HuH-7.5 (cell line): ENCODE measurements around the gene PRRG1.
"Not testable (repeated sequence)": the region's sequence is repeated elsewhere in the genome, so short reads cannot be mapped to it uniquely, and the experiment has no call there.

ENCODE experiments used
- DNase-seq: peaks from one replicate; pipeline ENCODE4 v3.0.0; 2011; ENCODE audit warnings: low spot score

Gene PRRG1

DNA sequence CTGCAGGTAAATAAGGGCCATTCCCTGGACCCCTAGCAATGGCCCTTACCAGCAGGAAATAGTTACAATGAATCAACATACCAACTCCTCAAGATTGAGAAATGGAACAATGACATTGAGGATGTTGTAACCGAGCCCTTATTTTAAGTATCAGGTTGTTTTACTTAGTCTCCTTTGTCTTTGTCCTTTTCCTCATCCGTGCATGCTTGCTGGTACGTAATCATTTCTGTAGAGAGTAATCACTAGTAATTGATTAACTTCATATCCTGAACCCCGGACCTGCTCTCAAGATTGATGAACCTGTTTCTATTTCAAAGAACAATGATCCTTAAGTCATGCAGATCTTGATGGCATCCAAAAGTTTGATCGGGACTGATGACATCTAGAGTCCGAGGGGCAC is 123.7 kb downstream of the PRRG1 start:
- no peak for DNase-seq

DNA sequence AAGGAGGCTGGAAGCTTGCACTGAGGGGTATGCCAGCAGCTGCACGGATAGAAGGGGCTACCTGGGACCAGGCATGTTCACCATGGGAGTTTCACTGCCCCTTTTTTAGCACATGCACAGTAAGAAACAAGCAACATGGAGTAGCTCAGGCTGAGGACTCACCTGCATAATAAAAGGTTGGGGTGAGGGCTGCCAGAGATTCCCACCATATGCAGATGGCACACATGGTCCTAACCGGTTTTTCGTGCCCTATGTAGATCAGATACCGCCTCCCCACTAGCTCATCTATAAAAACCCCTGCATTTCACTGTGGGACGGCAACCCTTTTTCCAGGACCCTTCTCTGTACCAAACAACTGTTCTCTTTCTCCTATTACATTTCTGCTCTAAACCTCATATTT is 125.3 kb downstream of the PRRG1 start:
- no peak for DNase-seq

GRCh38 chrX:37476571-37477170 is 127.5 kb downstream of the PRRG1 start:
- no peak for DNase-seq

- DNase-seq = not testable (repeated sequence)
Measured at GRCh38 chrX:37484335-37484734, 135.2 kb downstream of the PRRG1 start.

DNA sequence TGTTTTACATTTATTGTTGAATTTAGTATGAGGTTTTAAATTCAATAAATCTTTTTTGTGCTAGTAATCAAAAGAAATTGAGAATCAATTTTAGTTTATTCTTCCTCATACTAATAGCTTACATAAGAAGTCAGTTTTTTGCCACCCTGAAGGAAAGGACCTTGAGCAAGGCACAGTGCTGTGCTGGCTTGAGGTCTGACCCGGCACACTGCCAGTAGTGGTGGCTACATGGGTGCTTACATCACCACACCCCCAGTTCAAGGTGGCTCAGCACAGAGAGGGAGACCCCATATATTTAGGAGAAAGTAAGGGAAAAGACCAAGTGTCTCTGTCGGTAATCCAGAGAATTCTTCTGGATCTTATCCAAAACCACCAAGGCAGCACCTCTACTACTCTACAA is 136.3 kb downstream of the PRRG1 start:
- no peak for DNase-seq

GRCh38 chrX:37487271-37487670 is 138.1 kb downstream of the PRRG1 start:
- no peak for DNase-seq

DNA sequence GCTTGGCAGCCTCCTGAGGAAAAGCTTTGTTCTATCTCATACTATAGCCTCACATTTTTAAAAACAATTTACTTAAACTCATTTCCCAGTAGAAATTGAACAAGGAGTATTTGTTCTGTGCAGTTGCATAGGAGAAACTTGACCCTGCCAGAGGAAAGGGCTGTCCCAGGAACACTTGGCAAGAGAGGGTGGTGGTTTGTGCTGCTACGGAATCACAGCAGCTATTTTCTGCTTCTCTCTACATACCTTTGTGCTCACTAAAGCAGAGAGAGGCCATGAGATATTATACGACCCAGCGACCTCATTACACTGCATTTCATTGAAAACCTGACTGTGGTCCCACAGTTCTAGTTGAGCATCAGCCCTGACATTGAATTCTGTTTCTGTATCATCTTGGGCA is 139.2 kb downstream of the PRRG1 start:
- no peak for DNase-seq

DNA sequence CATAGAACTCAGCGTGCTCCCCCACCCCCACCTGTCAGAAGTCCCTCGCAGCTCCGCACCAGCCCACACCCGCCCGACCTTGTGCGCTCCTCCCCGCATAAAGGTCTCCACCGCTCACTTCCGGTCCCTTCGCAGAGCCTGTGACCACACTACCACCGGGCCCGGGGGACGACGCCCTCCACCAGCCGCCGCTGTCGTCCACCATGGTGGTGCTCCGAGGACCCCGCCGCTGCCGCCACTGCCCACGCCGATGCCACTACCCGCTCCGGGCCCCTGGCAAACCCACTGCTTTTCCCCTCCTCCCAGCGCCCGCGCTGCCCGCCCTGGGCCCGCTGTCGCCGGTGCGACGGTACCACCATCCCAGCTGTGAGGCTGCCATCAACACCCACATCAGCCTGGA is 142.5 kb downstream of the PRRG1 start:
- DNase-seq = no peak

DNA sequence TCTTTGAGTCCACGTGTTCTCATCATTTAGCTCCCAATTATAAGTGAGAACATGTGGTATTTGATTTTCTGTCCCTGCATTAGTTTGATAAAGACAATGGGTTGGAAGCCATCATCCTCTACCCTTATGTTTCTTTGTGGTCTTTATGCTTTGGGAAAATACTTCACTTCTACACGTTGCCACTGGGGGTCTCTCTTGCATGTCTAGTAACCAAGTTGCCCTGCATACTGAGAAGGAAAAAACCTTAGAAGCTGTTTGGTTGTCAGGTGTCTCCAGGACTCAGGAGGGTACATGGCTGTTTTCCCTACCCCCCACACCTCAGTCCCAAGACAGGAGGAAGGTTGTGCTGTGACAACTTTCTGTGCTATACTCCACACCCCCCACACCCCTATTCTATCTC is 146.6 kb downstream of the PRRG1 start:
- not testable (repeated sequence) for DNase-seq

GRCh38 chrX:37497126-37497525 is 148.0 kb downstream of the PRRG1 start:
- DNase-seq = not testable (repeated sequence)

DNA sequence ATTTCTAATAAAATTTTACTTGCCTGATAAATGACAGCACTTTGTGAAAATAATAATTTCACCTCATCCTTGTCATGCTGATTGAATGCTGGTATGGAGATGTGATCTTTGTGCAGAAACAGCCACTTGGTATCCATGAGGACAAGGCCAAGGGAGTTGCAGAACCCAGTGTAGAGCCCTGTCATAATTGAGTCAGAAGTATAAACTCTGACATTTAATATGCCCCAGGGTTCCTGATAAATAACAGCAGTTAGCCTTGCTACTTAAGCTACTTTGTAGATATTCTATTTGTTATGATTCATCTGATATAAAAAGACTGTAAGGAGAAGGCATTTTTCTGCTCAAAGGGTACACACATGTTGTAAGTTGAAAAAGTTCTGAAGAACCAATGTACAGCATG is 149.2 kb downstream of the PRRG1 start:
- not testable (repeated sequence) for DNase-seq

GRCh38 chrX:37499649-37500048 is 150.5 kb downstream of the PRRG1 start:
- not testable (repeated sequence) for DNase-seq

DNA sequence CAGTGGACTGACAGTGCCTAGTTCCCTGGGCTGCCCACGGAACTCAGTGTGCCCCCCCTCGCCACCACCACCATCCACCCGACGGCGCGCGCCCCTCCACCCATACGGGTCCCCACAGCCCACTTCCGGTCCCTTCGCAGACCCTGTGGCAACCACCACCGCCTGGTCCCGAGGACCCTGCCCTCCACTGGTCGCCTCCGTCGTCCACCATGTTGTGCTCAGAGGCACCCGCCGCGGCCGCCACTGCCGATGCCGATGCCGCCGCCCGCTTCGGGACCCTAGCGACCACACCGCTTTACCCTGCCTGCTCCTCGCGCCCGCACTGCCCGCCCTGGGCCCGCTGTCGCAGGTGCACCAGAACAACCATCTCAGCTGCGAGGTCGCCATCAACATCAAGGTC is 155.8 kb downstream of the PRRG1 start:
- no peak for DNase-seq
